ENCODE results near the gene MROH9.
"Not testable (repeated sequence)": the region's sequence is repeated elsewhere in the genome, so short reads cannot be mapped to it uniquely, and the experiment has no call there.

The MROH9 gene

GRCh38 chr1:170935231-170935630, at the start of gene MROH9:
TSS of gene MROH9 (plus strand) at chr1:170935534. CDS start at chr1:170945557, 10,023 bp downstream.
- no peak for DNase-seq (ENCODE audit: low spot score)

GRCh38 chr1:170885551-170885950, 49.8 kb upstream of the MROH9 start:
- no peak for DNase-seq (ENCODE audit: low spot score)

GRCh38 chr1:170886460-170886859, 48.9 kb upstream of the MROH9 start:
- DNase-seq (ENCODE audit: low spot score) = no peak

GRCh38 chr1:170887726-170888125, 47.6 kb upstream of the MROH9 start:
- DNase-seq (ENCODE audit: low spot score) = no peak

- no peak for DNase-seq (ENCODE audit: low spot score)
These were observed 43.5 kb upstream of the MROH9 start for GRCh38 chr1:170891872-170892271.

DNA sequence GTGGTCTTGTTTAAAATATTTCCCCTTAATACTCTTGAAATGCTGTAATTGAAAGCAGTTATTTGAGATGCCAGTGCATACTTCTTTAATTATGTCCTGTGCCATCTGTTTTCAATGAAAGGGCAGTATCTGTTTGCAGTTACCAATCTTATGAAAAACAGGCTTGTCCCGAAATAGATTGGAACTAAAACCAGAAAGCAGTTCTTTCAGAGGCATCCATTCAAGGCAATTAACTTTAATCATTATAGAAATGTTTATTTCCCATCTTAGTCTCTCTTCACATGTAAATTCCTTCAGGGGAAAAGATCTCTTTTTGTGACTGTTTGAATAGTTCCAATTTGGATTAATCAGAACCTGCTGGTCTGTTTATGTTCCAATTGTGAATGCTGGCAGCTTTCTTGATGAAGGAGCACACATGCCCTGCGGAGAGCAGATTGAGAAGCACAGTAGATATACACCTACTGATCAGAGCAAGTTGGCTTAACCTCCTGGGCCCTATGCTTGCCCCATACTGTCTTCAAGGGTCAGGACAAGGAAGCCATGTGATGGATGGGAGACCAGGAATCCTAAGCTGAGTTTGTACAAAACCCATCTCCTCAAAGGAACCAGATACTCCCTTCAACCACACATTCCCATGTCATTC, 41.6 kb upstream of the MROH9 start:
- DNase-seq (ENCODE audit: low spot score) = no peak

GRCh38 chr1:170903961-170904360, 31.4 kb upstream of the MROH9 start:
- no peak for DNase-seq (ENCODE audit: low spot score)

GRCh38 chr1:170908942-170909341, 26.4 kb upstream of the MROH9 start:
- DNase-seq (ENCODE audit: low spot score) = no peak

DNA sequence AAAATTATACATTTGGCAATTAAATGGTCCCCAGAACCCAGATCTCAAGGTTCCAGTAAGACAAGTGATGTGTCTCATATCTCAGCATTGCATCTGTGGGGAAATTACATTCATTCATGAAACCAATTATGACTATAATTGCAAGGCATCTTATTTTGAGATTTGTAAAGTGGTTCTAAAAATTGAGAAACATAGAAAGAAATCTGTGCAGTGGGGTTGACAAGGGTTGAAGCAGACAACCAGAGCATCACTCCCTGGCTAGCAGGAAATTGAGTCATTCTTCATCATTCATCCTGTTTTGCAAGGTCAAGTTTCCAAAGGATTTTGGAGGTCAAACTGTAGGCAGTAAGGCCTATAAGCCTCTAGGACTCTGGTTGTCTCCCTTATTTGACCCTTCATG, 25.1 kb upstream of the MROH9 start:
- no peak for DNase-seq (ENCODE audit: low spot score)

DNA sequence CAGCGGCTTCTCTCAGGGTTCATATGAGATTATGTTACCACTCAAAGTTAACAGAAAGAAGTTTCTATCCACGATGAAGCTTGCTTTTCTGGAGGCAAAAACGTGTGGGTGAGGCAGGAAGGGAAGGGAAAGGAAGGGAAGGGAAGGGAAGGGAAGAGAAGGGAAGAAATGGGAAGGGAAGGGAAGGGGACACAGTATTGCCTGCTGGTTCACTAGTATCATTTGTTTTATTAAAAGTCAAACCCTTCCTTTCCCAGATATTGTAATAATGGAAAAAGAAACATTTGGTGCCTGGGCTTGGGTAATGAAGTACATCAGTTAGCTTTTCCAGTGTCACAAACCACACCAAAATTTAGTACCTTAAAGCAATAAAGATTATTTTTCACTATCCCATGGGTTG, 18.0 kb upstream of the MROH9 start:
- no peak for DNase-seq (ENCODE audit: low spot score)

DNA sequence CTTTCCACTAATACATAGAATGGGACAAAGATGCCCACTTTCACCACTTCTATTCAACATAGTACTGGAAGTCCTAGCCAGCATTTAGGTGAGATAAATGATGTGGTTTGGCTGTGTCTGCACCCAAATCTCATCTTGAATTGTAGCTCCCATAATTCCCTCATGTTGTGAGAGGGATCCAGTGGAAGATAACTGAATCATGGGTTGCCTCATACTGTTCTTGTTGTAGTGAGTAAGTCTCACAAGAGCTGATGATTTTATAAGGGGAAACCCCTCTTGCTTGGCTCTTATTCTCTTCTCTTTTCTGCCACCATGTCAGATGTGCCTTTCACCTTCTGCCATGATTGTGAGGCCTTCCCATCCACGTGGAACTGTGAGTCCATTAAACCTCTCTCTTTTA, 10.7 kb upstream of the MROH9 start:
- DNase-seq (ENCODE audit: low spot score) = not testable (repeated sequence)

GRCh38 chr1:170927955-170928840, 7.1 kb upstream of the MROH9 start:
- no peak for DNase-seq (ENCODE audit: low spot score)

- DNase-seq (ENCODE audit: low spot score) = no peak
These were observed 5.9 kb upstream of the MROH9 start for GRCh38 chr1:170929412-170929834.

DNA sequence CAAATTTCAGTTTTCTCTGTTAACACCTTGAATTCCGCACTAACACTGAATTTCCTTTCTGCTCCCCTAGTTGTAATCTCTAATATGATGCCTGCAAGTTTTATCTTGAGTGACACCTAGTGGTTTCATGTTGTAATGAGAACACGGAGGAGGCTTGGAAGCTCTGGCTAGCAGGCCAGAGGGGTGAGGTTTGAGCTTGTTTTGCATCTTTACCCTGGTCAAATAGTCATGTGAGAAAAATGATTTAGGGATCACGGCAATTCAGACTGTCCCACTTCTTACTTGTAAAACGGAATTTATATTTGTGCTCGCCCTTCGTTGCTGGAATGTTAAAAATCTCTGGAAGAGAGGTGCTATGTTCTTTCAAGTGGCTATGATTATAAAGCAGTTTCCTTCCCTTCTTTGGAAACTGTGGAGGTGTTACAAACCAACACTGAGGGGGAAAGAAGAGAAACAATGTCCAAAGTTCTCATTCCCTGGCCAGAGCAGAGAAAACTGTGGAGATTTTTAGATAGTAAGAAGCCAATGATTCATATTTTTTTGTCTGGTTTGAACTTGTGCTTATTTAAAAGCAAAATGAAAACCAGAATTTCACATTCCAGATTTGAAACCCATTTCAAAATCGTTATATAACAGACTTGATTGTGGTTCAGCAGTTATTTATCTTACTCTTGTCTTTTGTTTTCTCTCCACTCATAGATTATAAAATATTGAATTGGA, 5.3 kb upstream of the MROH9 start:
- peak; percentile 59 for DNase-seq (ENCODE audit: low spot score)

- no peak for DNase-seq (ENCODE audit: low spot score)
These were observed 3.7 kb upstream of the MROH9 start for GRCh38 chr1:170931650-170932049.

DNA sequence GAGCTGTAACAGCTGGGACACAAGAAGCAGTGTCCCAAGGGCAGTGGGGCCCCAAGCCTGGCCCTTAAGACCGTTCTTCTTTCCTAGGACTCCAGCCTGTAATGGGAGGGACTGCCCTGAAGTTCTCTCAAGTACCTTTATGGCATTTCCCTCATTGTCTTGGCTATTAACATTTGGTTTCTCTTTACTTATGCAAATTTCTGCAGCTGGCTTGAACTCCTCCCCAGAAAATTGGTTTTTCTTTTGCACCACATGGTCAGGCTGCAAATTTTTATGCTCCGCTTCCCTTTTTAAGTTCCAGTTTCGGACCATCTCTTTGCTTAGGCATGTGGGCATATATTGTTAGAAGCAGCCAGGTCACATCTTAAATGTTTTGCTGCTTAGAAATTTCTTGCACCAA, 3.1 kb upstream of the MROH9 start:
- DNase-seq (ENCODE audit: low spot score) = no peak

- DNase-seq (ENCODE audit: low spot score) = no peak
These were observed 2.9 kb downstream of the MROH9 start for GRCh38 chr1:170938281-170938680.

DNA sequence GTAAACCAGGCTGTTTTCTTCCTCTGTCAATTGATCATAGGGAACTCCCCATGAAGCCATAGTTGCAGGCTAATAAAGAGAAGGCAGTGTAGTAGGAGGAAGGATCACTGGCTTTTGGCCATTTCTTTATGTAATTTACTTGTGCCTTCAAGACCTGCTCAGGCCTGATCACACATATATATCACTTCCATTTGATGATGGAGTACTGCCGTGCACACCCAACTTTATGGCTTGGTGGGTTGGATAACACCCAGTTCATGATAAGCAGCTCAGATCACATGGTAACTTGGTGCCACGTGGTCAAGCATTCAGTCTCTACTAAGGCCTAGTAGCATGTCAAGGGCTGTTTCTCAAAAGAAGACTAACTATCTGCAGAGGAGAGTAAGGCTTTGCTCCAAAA, 4.1 kb downstream of the MROH9 start:
- no peak for DNase-seq (ENCODE audit: low spot score)

GRCh38 chr1:170951744-170952143, 16.4 kb downstream of the MROH9 start:
- DNase-seq (ENCODE audit: low spot score) = not testable (repeated sequence)

GRCh38 chr1:170959385-170959784, 24.1 kb downstream of the MROH9 start:
- no peak for DNase-seq (ENCODE audit: low spot score)

- no peak for DNase-seq (ENCODE audit: low spot score)
These were observed 29.2 kb downstream of the MROH9 start for GRCh38 chr1:170964506-170964905.

DNA sequence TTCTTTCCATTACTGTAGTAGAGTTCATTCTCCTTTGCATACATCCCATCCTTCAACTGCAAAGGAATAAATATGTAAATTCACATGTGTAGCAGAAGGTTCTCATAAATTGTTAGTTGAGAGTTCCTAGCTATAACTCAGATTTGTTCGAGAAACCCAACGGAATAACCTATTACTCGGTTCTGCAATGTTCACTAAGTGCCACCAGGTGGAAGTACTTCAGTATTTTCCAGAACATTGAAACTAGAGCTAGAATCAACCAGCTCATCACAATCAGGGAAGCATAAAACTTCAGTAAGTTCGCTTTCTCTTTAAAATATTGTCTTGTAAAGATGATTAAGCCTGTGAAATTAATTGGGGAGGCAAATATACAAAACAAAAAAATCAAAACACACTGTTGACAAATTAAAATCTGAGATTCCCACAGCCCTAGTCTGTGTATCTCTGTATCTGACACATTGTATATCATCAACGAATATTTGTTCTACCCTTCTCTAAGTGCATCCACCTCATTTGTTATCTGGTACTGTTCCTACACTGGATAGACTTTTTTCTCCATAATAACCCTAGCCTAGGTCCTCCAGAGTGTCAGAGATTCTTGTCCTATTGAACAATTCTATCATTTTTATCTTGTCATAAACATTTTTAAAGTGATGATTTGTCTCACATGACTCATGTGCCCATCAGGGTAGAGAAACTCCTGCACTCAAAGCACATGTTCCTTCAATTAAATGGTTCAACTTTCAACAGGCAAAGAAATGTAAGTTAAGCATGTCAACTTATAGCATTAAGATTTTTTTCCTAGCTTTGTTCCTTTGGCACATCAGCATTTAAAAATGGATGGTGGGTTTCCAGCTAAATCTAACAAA, 31.9 kb downstream of the MROH9 start:
- DNase-seq (ENCODE audit: low spot score) = peak; percentile 18

Data from activated CD4-positive, alpha-beta T cell treated with anti-CD3 and anti-CD28 coated beads, Interleukin-2, Interleukin-4, amounts not matched to agents 100 ng/mL and 50 ng/mL, durations not matched to agents 16 hours and 8 hours (primary cell).